Calu3 (cell line): ENCODE measurements around the gene APBA2. TPM values are rescaled to one million over a fixed set of nuclear protein-coding genes. Genes with fewer than 3 reads are reported as not detected.

ENCODE experiments used
- BruUV-seq: library from RNA; stranded (reverse); fragments of 400-500 nt; replicated peaks from 2 replicates; lab custom pipeline; 2021; lab: Mats Ljungman, UMichigan
- CTCF ChIA-PET: fragments of 300-600 bp; sonication (Branson Sonifier 250); formaldehyde crosslinking; loops from one replicate; lab custom pipeline; 2022; ENCODE audit warnings: antibody characterized with exemption; lab: Charles Lee
- DNase-seq: peaks from one replicate; pipeline ENCODE4 v3.0.0; 2022
- H3K27ac Mint-ChIP-seq: one replicate; pipeline ENCODE4 v1.8.0; 2022; ENCODE audit warnings: mixed read lengths; ENCODE audit not compliant: unreplicated experiment
- H3K27me3 Mint-ChIP-seq: one replicate; pipeline ENCODE4 v1.8.0; 2022; ENCODE audit warnings: mixed read lengths; ENCODE audit not compliant: unreplicated experiment
- H3K36me3 Mint-ChIP-seq: one replicate; pipeline ENCODE4 v1.8.0; 2022; ENCODE audit warnings: mild to moderate bottlenecking, moderate library complexity, mixed read lengths; ENCODE audit not compliant: insufficient read depth, unreplicated experiment
- H3K4me1 Mint-ChIP-seq: one replicate; pipeline ENCODE4 v1.8.0; 2022; ENCODE audit warnings: mild to moderate bottlenecking, low read depth, mixed read lengths; ENCODE audit not compliant: unreplicated experiment
- H3K4me3 Mint-ChIP-seq: one replicate; pipeline ENCODE4 v1.8.0; 2022; ENCODE audit warnings: mild to moderate bottlenecking, low read depth, moderate library complexity, mixed read lengths; ENCODE audit not compliant: unreplicated experiment
- H3K9me3 Mint-ChIP-seq: one replicate; pipeline ENCODE4 v1.8.0; 2022; ENCODE audit warnings: low read depth, mixed read lengths; ENCODE audit not compliant: unreplicated experiment
- intact Hi-C: fragments of 100-400 bp; cut with micrococcal nuclease; formaldehyde crosslinking; loops from one replicate; pipeline ENCODE4 v1.10.0; 2022; ENCODE audit not compliant: unreplicated experiment
- total RNA-seq: library from RNA; stranded (reverse); gene quantifications from 2 replicates; pipeline ENCODE4 v1.2.3, GENCODE V29; 2022
- TF ChIP-seq, protein P1 (sequence below): fragments of 200-600 bp; IDR thresholded peaks from one replicate; pipeline ENCODE4 v1.8.0; 2022; ENCODE audit warnings: antibody characterized with exemption; ENCODE audit not compliant: unreplicated experiment

The APBA2 gene
- total RNA-seq, 1 experiment from 2014 or later, result not detected

- Mint-ChIP-seq H3K4me3 (no peak overlapping the region), H3K36me3 (no peaks in the 10 kb centered on the region), H3K27ac (no peak overlapping the region), H3K9me3 (peaks cover 2% of the 10 kb centered on the region), H3K4me1 (no peaks in the 10 kb centered on the region), H3K27me3 (no peaks in the 10 kb centered on the region)
- intact Hi-C loops, result no loop called here
- DNase-seq, result no peak
- CTCF ChIA-PET, result no interaction called here
- TF ChIP-seq, protein P1, sequence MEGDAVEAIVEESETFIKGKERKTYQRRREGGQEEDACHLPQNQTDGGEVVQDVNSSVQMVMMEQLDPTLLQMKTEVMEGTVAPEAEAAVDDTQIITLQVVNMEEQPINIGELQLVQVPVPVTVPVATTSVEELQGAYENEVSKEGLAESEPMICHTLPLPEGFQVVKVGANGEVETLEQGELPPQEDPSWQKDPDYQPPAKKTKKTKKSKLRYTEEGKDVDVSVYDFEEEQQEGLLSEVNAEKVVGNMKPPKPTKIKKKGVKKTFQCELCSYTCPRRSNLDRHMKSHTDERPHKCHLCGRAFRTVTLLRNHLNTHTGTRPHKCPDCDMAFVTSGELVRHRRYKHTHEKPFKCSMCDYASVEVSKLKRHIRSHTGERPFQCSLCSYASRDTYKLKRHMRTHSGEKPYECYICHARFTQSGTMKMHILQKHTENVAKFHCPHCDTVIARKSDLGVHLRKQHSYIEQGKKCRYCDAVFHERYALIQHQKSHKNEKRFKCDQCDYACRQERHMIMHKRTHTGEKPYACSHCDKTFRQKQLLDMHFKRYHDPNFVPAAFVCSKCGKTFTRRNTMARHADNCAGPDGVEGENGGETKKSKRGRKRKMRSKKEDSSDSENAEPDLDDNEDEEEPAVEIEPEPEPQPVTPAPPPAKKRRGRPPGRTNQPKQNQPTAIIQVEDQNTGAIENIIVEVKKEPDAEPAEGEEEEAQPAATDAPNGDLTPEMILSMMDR, result no peak
- BruUV-seq, result no TSS peak
Observed at GRCh38 chr15:29070471-29071231, 184.9 kb downstream of the APBA2 start.

- no peak overlapping the region for H3K4me3 Mint-ChIP-seq
- DNase-seq, result no peak
- no peaks in the 10 kb centered on the region for H3K27me3 Mint-ChIP-seq
- TF ChIP-seq, protein P1, result no peak
- no TSS peak for BruUV-seq
- peaks cover under 1% of the 10 kb centered on the region for H3K9me3 Mint-ChIP-seq
- CTCF ChIA-PET, result no interaction called here
- intact Hi-C loops, result no loop called here
- no peak overlapping the region for H3K27ac Mint-ChIP-seq
- H3K36me3 Mint-ChIP-seq, result no peaks in the 10 kb centered on the region
- H3K4me1 Mint-ChIP-seq, result no peaks in the 10 kb centered on the region
Observed at GRCh38 chr15:29071232-29071881, 185.6 kb downstream of the APBA2 start.

DNA sequence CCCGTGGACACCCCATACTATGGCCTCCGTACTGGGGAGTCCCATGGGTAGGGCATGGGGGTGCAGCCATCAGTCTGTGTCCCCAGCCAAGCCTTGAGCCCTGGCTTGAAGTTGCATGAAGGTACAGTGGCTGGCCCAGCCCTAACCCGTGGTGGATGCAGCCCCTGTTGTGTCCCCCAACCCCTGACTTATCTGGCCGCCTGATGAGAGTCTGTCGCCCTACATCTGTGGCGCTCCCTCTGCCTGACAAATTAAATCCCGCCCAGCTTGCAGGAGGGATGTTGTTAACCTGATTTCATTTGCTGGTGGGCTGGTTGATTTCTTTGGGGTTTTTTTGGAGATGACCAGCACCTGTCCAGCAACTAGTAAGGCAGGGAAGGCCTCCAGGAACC is 186.1 kb downstream of the APBA2 start:
- CTCF ChIA-PET, result no interaction called here
- intact Hi-C loops, result no loop called here
- TF ChIP-seq, protein P1, result no peak

DNA sequence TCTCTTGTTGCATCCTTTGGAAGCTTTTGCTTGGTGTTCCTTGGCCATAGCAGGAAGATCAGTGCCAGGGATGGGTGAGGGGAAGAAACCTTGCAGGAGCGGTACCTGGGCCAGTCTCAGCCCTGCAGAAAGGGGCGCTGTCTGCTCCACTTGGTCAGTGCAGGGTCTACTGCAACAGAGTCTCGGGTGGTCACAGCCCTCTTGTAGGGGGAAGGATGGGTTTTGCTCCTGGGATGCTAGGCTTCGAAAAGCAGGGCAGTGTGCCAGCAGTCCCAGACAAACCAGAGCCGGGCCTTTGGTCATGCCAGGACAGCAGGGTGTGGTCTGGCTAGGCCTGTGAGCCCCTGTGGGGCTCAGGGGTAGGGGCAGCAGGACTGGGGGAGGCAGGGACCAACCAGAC is 186.7 kb downstream of the APBA2 start:
- Mint-ChIP-seq H3K9me3 (no peaks in the 10 kb centered on the region), H3K4me3 (no peak overlapping the region), H3K27me3 (no peaks in the 10 kb centered on the region), H3K27ac (no peak overlapping the region), H3K4me1 (no peaks in the 10 kb centered on the region), H3K36me3 (no peaks in the 10 kb centered on the region)
- TF ChIP-seq, protein P1, result no peak
- CTCF ChIA-PET, result no interaction called here
- no TSS peak for BruUV-seq
- intact Hi-C loops, result no loop called here
- DNase-seq, result no peak

More for the DNA sequence above, 186.1 kb downstream of the APBA2 start:
- no peak overlapping the region for H3K4me3 Mint-ChIP-seq
- H3K27me3 Mint-ChIP-seq, result no peaks in the 10 kb centered on the region
- no TSS peak for BruUV-seq
- no peaks in the 10 kb centered on the region for H3K36me3 Mint-ChIP-seq
- H3K27ac Mint-ChIP-seq, result no peak overlapping the region
- no peaks in the 10 kb centered on the region for H3K4me1 Mint-ChIP-seq
- DNase-seq, result no peak
- no peaks in the 10 kb centered on the region for H3K9me3 Mint-ChIP-seq
